ENCODE measurements around the gene TBXAS1.

- no peak for TF ChIP-seq CTCF (IDR thresholded peaks at IDR 0.05)
- TF ChIP-seq POLR2A (IDR thresholded peaks at IDR 0.05): no peak
- no peak for TF ChIP-seq EP300 (IDR thresholded peaks at IDR 0.05)
These were observed 219.1 kb downstream of the TBXAS1 start for GRCh38 chr7:140048138-140048537.
